ENCODE results near the gene ZXDA.
"Not testable (repeated sequence)": the region's sequence is repeated elsewhere in the genome, so short reads cannot be mapped to it uniquely, and the experiment has no call there.

GRCh38 chrX:57909595-57910286, 517 bp downstream of the ZXDA start:
- TF ChIP-seq, protein P1, sequence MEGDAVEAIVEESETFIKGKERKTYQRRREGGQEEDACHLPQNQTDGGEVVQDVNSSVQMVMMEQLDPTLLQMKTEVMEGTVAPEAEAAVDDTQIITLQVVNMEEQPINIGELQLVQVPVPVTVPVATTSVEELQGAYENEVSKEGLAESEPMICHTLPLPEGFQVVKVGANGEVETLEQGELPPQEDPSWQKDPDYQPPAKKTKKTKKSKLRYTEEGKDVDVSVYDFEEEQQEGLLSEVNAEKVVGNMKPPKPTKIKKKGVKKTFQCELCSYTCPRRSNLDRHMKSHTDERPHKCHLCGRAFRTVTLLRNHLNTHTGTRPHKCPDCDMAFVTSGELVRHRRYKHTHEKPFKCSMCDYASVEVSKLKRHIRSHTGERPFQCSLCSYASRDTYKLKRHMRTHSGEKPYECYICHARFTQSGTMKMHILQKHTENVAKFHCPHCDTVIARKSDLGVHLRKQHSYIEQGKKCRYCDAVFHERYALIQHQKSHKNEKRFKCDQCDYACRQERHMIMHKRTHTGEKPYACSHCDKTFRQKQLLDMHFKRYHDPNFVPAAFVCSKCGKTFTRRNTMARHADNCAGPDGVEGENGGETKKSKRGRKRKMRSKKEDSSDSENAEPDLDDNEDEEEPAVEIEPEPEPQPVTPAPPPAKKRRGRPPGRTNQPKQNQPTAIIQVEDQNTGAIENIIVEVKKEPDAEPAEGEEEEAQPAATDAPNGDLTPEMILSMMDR (IDR thresholded peaks at IDR 0.05), result not testable (repeated sequence)
- TF ChIP-seq POLR2A (IDR thresholded peaks at IDR 0.05); POLR2AphosphoS5 (IDR thresholded peaks at IDR 0.05; ENCODE audit: insufficient read depth in 1 of 2, low read depth in 1 of 2): not testable (repeated sequence)

Data from vagina (tissue), 2 donors.